Neural cell (in vitro differentiated cells): ENCODE data around the gene PLCL2. TPM values are rescaled to one million over a fixed set of nuclear protein-coding genes. Genes with fewer than 3 reads are reported as not detected.

Experiments used
- H2AFZ ChIP-seq: fragments of 200-600, 300-800 bp; sonication (generic), shearing (Covaris generic); 2 replicates; pipeline ENCODE4 v1.6.0; 2014; ENCODE audit warnings: low read depth, mild to moderate bottlenecking, antibody characterized with exemption, low read length, moderate library complexity
- H3F3A ChIP-seq: fragments of 200-600 bp; shearing (Covaris generic); 2 replicates; pipeline ENCODE4 v1.6.1; 2016; ENCODE audit warnings: mild to moderate bottlenecking, moderate library complexity, mixed read lengths, antibody characterized with exemption, low read length; ENCODE audit not compliant: insufficient read depth, poor library complexity, severe bottlenecking
- H3K27ac ChIP-seq: fragments of 200-600, 300-800 bp; sonication (generic), shearing (Covaris generic); 2 replicates; pipeline ENCODE4 v1.5.1; 2014; ENCODE audit warnings: mild to moderate bottlenecking, low read length, moderate library complexity
- H3K27me3 ChIP-seq: fragments of 300-800, 200-600 bp; sonication (generic), shearing (Covaris generic); 2 replicates; pipeline ENCODE4 v1.6.0; 2014; ENCODE audit warnings: mild to moderate bottlenecking, low read depth, low read length, moderate library complexity; ENCODE audit not compliant: insufficient read depth
- H3K36me3 ChIP-seq: fragments of 300-800, 200-600 bp; sonication (generic), shearing (Covaris generic); 2 replicates; pipeline ENCODE4 v1.5.1; 2014; ENCODE audit warnings: mild to moderate bottlenecking, antibody characterized with exemption, low read length, moderate library complexity; ENCODE audit not compliant: insufficient read depth
- H3K4me2 ChIP-seq: fragments of 300-800, 200-600 bp; sonication (generic), shearing (Covaris generic); 2 replicates; pipeline ENCODE4 v1.6.0; 2014; ENCODE audit warnings: mild to moderate bottlenecking, low read length
- H3K4me3 ChIP-seq: fragments of 300-800, 200-600 bp; sonication (generic), shearing (Covaris generic); 2 replicates; pipeline ENCODE4 v1.5.1; 2014; ENCODE audit warnings: mild to moderate bottlenecking, low read length, moderate library complexity
- H3K79me2 ChIP-seq: fragments of 200-600 bp; shearing (Covaris generic); replicated peaks from 2 replicates; pipeline ENCODE4 v1.6.0; 2014; ENCODE audit warnings: mild to moderate bottlenecking, low read length, moderate library complexity; ENCODE audit not compliant: insufficient read depth
- H3K9ac ChIP-seq: fragments of 300-800, 200-600 bp; sonication (generic), shearing (Covaris generic); 2 replicates; pipeline ENCODE4 v1.6.1; 2016; ENCODE audit warnings: mild to moderate bottlenecking, low read length, mixed read lengths
- H3K9me2 ChIP-seq: fragments of 200-600 bp; shearing (Covaris generic); 2 replicates; pipeline ENCODE4 v1.6.1; 2016; ENCODE audit warnings: mild to moderate bottlenecking, low read length, mixed read lengths; ENCODE audit not compliant: insufficient read depth
- H3K9me3 ChIP-seq: fragments of 200-600, 300-800 bp; sonication (generic), shearing (Covaris generic); 2 replicates; pipeline ENCODE4 v1.6.1; 2016; ENCODE audit warnings: mild to moderate bottlenecking, mixed run types, low read length, moderate library complexity, mixed read lengths
- H4K20me1 ChIP-seq: fragments of 200-600 bp; shearing (Covaris generic); 2 replicates; pipeline ENCODE4 v1.6.1; 2016; ENCODE audit warnings: mild to moderate bottlenecking, mixed run types; ENCODE audit not compliant: insufficient read depth
- CTCF ChIP-seq: fragments of 450-650 bp; IDR thresholded peaks from 2 replicates; pipeline ENCODE4 v1.5.1; 2014; ENCODE audit warnings: antibody characterized with exemption, mild to moderate bottlenecking, moderate library complexity; ENCODE audit not compliant: poor library complexity, severe bottlenecking
- EP300 ChIP-seq: fragments of 450-650 bp; conservative IDR thresholded peaks from 2 replicates; pipeline ENCODE4 v1.6.1; 2014; ENCODE audit warnings: antibody characterized with exemption, mild to moderate bottlenecking, moderate library complexity; ENCODE audit not compliant: poor library complexity, severe bottlenecking
- EZH2 ChIP-seq: fragments of 200-600, 300-800 bp; shearing (Covaris generic), sonication (generic); IDR thresholded peaks from 2 replicates; pipeline ENCODE4 v1.6.1; 2014; ENCODE audit warnings: antibody characterized with exemption, low read length, borderline replicate concordance, mild to moderate bottlenecking; ENCODE audit not compliant: insufficient read depth, poor library complexity, severe bottlenecking
- MXI1 ChIP-seq: fragments of 450-650 bp; conservative IDR thresholded peaks from 2 replicates; pipeline ENCODE4 v1.6.1; 2014; ENCODE audit warnings: antibody characterized with exemption, mild to moderate bottlenecking; ENCODE audit not compliant: poor library complexity, severe bottlenecking
- POLR2AphosphoS5 ChIP-seq: IDR thresholded peaks from 2 replicates; pipeline ENCODE4 v1.6.1; 2012
- RAD21 ChIP-seq: fragments of 450-650 bp; conservative IDR thresholded peaks from 2 replicates; pipeline ENCODE4 v1.6.1; 2014; ENCODE audit warnings: antibody characterized with exemption, mild to moderate bottlenecking, moderate library complexity
- REST ChIP-seq: IDR thresholded peaks from 2 replicates; pipeline ENCODE4 v1.6.1; 2012; ENCODE audit warnings: borderline replicate concordance
- SMC3 ChIP-seq: fragments of 450-650 bp; conservative IDR thresholded peaks from 2 replicates; pipeline ENCODE4 v1.6.1; 2014; ENCODE audit warnings: antibody characterized with exemption, mild to moderate bottlenecking, moderate library complexity; ENCODE audit not compliant: poor library complexity
- TAF1 ChIP-seq: IDR thresholded peaks from 2 replicates; pipeline ENCODE4 v1.6.1; 2012; ENCODE audit warnings: low read depth
- polyA plus RNA-seq: library from polyadenylated mRNA; depleted of rRNA; stranded (reverse); fragments of >200 nt; gene quantifications from 2 replicates; pipeline ENCODE4 v1.2.3, GENCODE V29; 2014

PLCL2 gene
- polyA plus RNA-seq, 1 donor from 2014 or later = 69.8 TPM

DNA sequence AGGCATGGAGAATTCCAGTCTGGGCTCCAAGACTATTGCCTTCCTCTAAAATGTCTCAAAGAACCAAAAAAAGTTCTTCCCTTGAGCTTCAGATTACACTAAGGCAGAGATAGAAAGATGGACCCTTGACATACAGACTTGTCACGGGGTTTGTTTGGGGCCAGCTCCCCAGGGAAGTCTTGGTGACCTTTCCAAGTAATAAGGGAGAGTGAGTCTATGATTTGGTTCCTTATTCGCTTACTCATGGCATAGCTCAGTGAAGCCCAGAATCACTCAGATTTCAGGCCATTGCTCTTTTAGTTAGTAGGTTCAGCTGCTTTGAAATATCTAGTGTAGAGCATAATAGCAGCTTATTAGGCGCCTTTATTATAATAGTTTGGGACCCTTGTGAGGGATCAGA lies 90.3 kb downstream of the PLCL2 start:
- peaks cover 38% of the 10 kb centered on the region for H3K79me2 ChIP-seq
- no peaks in the 10 kb centered on the region for H3K36me3 ChIP-seq
- no peaks in the 10 kb centered on the region for H4K20me1 ChIP-seq
- TF ChIP-seq REST (no peak), EP300 (no peak), CTCF (no peak), MXI1 (no peak), RAD21 (no peak), TAF1 (no peak), SMC3 (no peak), POLR2AphosphoS5 (no peak), EZH2 (no peak)
- no peaks in the 10 kb centered on the region for H3K9me3 ChIP-seq
- no peak overlapping the region for H3K9ac ChIP-seq
- H3K27me3 ChIP-seq = no peaks in the 10 kb centered on the region
- no peaks in the 10 kb centered on the region for H3K9me2 ChIP-seq
- H3K27ac ChIP-seq = no peak overlapping the region
- no peaks in the 10 kb centered on the region for H3F3A ChIP-seq
- no peak overlapping the region for H3K4me2 ChIP-seq
- no peak overlapping the region for H3K4me3 ChIP-seq
- H2AFZ ChIP-seq = no peak overlapping the region

DNA sequence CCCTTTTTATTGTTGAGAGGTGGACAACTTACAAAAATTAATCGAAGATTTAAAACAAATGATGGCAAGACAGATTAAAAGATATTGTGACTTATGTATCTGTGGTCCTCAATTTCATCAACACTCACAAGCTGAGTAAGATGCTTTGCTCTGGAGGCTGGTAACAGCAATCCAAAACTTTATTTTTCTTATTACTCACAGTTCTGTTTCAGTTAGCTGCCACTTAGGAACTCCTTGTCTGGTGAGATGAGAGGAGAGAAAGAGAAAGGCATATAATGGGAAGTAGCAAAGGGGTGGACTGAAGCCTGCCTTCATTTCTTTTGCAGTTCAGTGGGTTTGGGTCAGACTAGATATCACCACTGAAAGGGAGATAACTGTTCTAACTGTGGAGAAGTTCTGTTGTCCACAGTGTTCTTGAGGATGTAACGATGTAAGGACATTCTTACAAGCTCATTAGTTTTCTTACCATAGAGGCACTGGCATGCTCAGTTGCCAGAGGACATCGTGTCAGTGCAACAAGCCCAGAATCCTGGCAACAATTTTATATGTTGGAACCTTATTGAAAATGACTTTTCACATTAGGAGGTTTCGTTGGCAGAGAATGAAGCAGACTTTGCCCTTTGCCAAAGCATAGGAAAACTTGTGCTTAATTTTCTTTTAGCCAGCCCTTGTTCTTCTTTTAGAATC lies 93.6 kb downstream of the PLCL2 start:
- no peak overlapping the region for H3K27ac ChIP-seq
- TF ChIP-seq EP300 = no peak
- TF ChIP-seq POLR2AphosphoS5 = no peak
- no peak for TF ChIP-seq CTCF
- TF ChIP-seq RAD21 = no peak
- no peak for TF ChIP-seq TAF1
- TF ChIP-seq SMC3 = no peak
- TF ChIP-seq EZH2 = no peak
- H3F3A ChIP-seq = no peaks in the 10 kb centered on the region
- no peaks in the 10 kb centered on the region for H3K36me3 ChIP-seq
- no peaks in the 10 kb centered on the region for H3K27me3 ChIP-seq
- H3K4me2 ChIP-seq = no peak overlapping the region
- H3K4me3 ChIP-seq = no peak overlapping the region
- no peaks in the 10 kb centered on the region for H3K9me3 ChIP-seq
- H2AFZ ChIP-seq = no peak overlapping the region
- H3K9ac ChIP-seq = no peak overlapping the region
- no peaks in the 10 kb centered on the region for H4K20me1 ChIP-seq
- peaks cover 39% of the 10 kb centered on the region for H3K79me2 ChIP-seq
- H3K9me2 ChIP-seq = no peaks in the 10 kb centered on the region
